Smooth muscle cell (in vitro differentiated cells): ENCODE data around the gene BNC2. TPM values are rescaled to one million over a fixed set of nuclear protein-coding genes. Genes with fewer than 3 reads are reported as not detected.

ENCODE experiments used
- DNase-seq: peaks from one replicate; lab custom pipeline; 2025; ENCODE audit not compliant: unreplicated experiment; lab: John Stamatoyannopoulos, UW
- H2AFZ ChIP-seq: fragments of 200-600 bp; sonication (generic); 2 replicates; pipeline ENCODE4 v1.6.0; 2016; ENCODE audit warnings: antibody characterized with exemption, low read depth, mild to moderate bottlenecking
- H3F3A ChIP-seq: fragments of 200-600 bp; sonication (generic); 2 replicates; pipeline ENCODE4 v1.6.0; 2017; ENCODE audit warnings: antibody characterized with exemption, low read depth
- H3K27ac ChIP-seq: fragments of 200-600 bp; sonication (generic); 2 replicates; pipeline ENCODE4 v1.5.1; 2016; ENCODE audit warnings: low read depth, mild to moderate bottlenecking
- H3K27me3 ChIP-seq: fragments of 200-600 bp; sonication (generic); 2 replicates; pipeline ENCODE4 v1.6.1; 2016; ENCODE audit warnings: low read depth, mild to moderate bottlenecking
- H3K36me3 ChIP-seq: fragments of 200-600 bp; sonication (generic); 2 replicates; pipeline ENCODE4 v1.5.1; 2016; ENCODE audit warnings: low read depth
- H3K4me1 ChIP-seq: fragments of 200-600 bp; sonication (generic); 2 replicates; pipeline ENCODE4 v1.5.1; 2016; ENCODE audit warnings: low read depth
- H3K4me2 ChIP-seq: fragments of 200-600 bp; sonication (generic); 2 replicates; pipeline ENCODE4 v1.6.0; 2016; ENCODE audit warnings: mild to moderate bottlenecking
- H3K4me3 ChIP-seq: fragments of 200-600 bp; sonication (generic); 2 replicates; pipeline ENCODE4 v1.5.1; 2016; ENCODE audit warnings: mild to moderate bottlenecking
- H3K79me2 ChIP-seq: fragments of 200-600 bp; sonication (generic); 2 replicates; pipeline ENCODE4 v1.6.0; 2016; ENCODE audit warnings: low read depth, mild to moderate bottlenecking
- H3K9ac ChIP-seq: fragments of 200-600 bp; sonication (generic); 2 replicates; pipeline ENCODE4 v1.6.0; 2016; ENCODE audit warnings: low read depth
- H3K9me3 ChIP-seq: fragments of 200-600 bp; sonication (generic); replicated peaks from 2 replicates; pipeline ENCODE4 v1.5.1; 2016; ENCODE audit warnings: low read depth
- H4K20me1 ChIP-seq: fragments of 200-600 bp; sonication (generic); 2 replicates; pipeline ENCODE4 v1.6.0; 2016; ENCODE audit warnings: low read depth
- WGBS: methylation state at CpG from one replicate; pipeline ENCODE4 v1.1.7; 2016; ENCODE audit warnings: low lambda C conversion rate; 5-methylcytosine and 5-hydroxymethylcytosine counted together
- polyA plus RNA-seq: library from polyadenylated mRNA; unstranded; fragments of >200 nt; fragmentation: Nextera tagmentation; extraction: Ambion mirVana; gene quantifications from 2 replicates; pipeline ENCODE4 v1.2.1, GENCODE V29; 2016
- total RNA-seq: library from RNA; depleted of rRNA; stranded (reverse); fragments of >200 nt; gene quantifications from 2 replicates; pipeline ENCODE4 v1.2.3, GENCODE V29; 2014
- TF ChIP-seq, protein P1 (sequence below): fragments of 200-600 bp; sonication (generic); IDR thresholded peaks from 2 replicates; pipeline ENCODE4 v1.5.1; 2017; ENCODE audit warnings: borderline replicate concordance, mild to moderate bottlenecking, antibody characterized with exemption; ENCODE audit not compliant: insufficient read depth, poor library complexity, severe bottlenecking

Gene BNC2
- total and polyA plus RNA-seq, 2 experiments from 2014 or later, result 11.6 to 13.5 TPM

DNA sequence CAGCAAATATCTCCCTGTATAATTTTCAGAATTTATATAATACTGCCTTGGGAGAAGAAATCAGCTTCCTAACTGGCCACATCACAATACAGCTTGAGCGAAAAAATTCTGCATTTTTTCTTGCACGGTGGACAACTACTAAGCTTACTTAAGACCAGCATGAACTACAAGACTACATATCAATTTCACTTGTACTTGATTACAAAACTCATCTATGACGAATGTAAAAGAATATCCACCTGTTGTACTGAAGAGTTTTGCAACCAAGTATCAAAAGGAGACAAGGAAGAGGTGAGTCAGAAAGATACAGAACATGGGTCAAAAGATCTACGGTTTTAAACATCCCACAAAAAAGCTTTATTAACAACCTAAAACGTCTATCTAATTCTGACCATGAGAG is 279.4 kb downstream of the BNC2 start:
- Histone ChIP-seq H3K4me3 (no peak overlapping the region), H3K4me1 (peaks cover 9% of the 10 kb centered on the region), H3F3A (no peaks in the 10 kb centered on the region), H3K27me3 (no peaks in the 10 kb centered on the region), H2AFZ (no peak overlapping the region), H3K9ac (no peak overlapping the region), H3K4me2 (no peak overlapping the region), H3K9me3 (no peaks in the 10 kb centered on the region), H3K36me3 (no peaks in the 10 kb centered on the region), H3K27ac (no peak overlapping the region), H4K20me1 (no peaks in the 10 kb centered on the region), H3K79me2 (no peaks in the 10 kb centered on the region)
- TF ChIP-seq, protein P1, sequence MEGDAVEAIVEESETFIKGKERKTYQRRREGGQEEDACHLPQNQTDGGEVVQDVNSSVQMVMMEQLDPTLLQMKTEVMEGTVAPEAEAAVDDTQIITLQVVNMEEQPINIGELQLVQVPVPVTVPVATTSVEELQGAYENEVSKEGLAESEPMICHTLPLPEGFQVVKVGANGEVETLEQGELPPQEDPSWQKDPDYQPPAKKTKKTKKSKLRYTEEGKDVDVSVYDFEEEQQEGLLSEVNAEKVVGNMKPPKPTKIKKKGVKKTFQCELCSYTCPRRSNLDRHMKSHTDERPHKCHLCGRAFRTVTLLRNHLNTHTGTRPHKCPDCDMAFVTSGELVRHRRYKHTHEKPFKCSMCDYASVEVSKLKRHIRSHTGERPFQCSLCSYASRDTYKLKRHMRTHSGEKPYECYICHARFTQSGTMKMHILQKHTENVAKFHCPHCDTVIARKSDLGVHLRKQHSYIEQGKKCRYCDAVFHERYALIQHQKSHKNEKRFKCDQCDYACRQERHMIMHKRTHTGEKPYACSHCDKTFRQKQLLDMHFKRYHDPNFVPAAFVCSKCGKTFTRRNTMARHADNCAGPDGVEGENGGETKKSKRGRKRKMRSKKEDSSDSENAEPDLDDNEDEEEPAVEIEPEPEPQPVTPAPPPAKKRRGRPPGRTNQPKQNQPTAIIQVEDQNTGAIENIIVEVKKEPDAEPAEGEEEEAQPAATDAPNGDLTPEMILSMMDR, result no peak
- WGBS, result 76% methylated on average over 5 of the region's 5 CpGs
- DNase-seq, result no peak

DNA sequence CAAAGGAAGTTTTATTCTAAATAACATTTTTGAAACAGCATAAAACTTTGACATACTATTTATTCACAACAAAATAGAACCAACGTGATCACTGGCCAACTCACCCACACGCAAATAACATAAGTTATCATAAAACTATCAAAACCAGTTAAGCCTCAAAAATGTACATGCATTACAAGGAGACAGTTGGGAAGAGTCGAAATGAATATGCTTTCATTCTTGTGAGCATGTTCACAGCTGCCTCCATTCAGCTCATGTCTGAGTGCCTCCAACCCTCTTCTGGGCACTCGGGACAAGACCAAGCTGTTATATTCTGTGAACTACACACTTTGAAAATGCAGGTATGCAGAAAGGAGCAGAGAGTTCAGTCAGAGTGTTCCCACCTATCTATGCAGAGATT is 284.9 kb downstream of the BNC2 start:
- Histone ChIP-seq H3K4me3 (no peak overlapping the region), H2AFZ (no peak overlapping the region), H3K9ac (no peak overlapping the region), H3K79me2 (no peaks in the 10 kb centered on the region), H3K9me3 (no peaks in the 10 kb centered on the region), H3K36me3 (no peaks in the 10 kb centered on the region), H4K20me1 (no peaks in the 10 kb centered on the region), H3K27me3 (no peaks in the 10 kb centered on the region), H3F3A (no peaks in the 10 kb centered on the region), H3K4me2 (no peak overlapping the region), H3K27ac (no peak overlapping the region), H3K4me1 (no peaks in the 10 kb centered on the region)
- 91% methylated on average over 4 of the region's 4 CpGs for WGBS
- TF ChIP-seq, protein P1, result no peak
- DNase-seq, result no peak

DNA sequence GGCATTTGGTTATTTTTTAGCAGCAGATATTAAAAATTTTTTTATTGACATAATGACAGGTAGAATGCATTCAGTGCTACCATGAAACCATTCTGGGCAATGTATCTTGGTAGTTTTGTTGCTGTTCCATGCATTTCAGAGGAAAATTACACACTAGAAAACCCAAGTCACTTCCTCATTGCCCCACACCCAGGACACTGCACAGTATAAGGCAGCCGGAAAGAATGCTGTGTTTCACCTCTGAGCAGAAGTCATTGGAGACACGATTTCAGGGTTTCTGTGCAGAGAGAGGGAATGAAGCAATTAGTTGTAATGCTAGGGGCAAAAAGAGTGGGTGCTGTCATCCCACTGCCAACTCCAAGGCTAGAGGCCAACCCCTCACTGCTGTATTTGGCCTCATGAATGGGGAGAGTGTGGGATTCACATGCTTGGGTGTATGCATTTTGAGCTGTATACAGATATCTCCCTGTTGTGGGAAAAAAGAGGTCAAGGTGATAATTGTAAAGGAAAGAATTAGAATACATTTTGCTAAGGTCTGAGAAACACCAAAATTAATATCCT is 290.5 kb downstream of the BNC2 start:
- Histone ChIP-seq H4K20me1 (no peaks in the 10 kb centered on the region), H3K9ac (no peak overlapping the region), H3K27me3 (no peaks in the 10 kb centered on the region), H3K9me3 (no peaks in the 10 kb centered on the region), H3F3A (no peaks in the 10 kb centered on the region), H3K36me3 (no peaks in the 10 kb centered on the region), H3K4me3 (no peak overlapping the region), H3K4me2 (no peak overlapping the region), H3K27ac (no peak overlapping the region), H2AFZ (no peak overlapping the region), H3K79me2 (no peaks in the 10 kb centered on the region), H3K4me1 (no peaks in the 10 kb centered on the region)
- no peak for DNase-seq
- WGBS, result 72% methylated on average over 2 of the region's 2 CpGs
- TF ChIP-seq, protein P1, result no peak

DNA sequence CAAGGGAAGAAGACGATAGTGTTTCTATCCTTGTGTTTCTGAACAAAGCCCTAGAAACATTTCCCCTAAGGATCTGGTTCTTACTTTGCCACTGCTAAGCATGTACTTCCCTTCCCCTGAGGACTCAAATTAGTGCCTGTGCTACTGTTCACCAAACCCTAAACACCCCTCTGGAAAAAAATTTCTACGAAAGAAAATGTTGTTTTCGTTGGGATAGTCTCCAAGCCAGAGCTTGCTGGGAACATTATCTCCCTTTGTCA is 294.6 kb downstream of the BNC2 start:
- no peak overlapping the region for H2AFZ ChIP-seq
- no peak for DNase-seq
- H4K20me1 ChIP-seq, result no peaks in the 10 kb centered on the region
- no peak overlapping the region for H3K4me2 ChIP-seq
- no peak overlapping the region for H3K9ac ChIP-seq
- H3K36me3 ChIP-seq, result no peaks in the 10 kb centered on the region
- H3K79me2 ChIP-seq, result no peaks in the 10 kb centered on the region
- peaks cover 13% of the 10 kb centered on the region for H3K4me1 ChIP-seq
- 58% methylated on average over 3 of the region's 3 CpGs for WGBS
- no peaks in the 10 kb centered on the region for H3F3A ChIP-seq
- no peak overlapping the region for H3K27ac ChIP-seq
- peaks cover 9% of the 10 kb centered on the region for H3K27me3 ChIP-seq
- TF ChIP-seq, protein P1, result no peak
- no peaks in the 10 kb centered on the region for H3K9me3 ChIP-seq
- H3K4me3 ChIP-seq, result no peak overlapping the region
